AG08396 (cell line): ENCODE results near the gene WASF2.
A peak's percentile ranks its signal among the peaks of the same experiment; 100 is the strongest.
"Not testable (repeated sequence)": the region's sequence is repeated elsewhere in the genome, so short reads cannot be mapped to it uniquely, and the experiment has no call there.

Source experiments
- DNase-seq: peaks from one replicate; pipeline ENCODE4 v3.0.0; 2012; ENCODE audit warnings: low spot score, mixed read lengths

Gene WASF2

DNA sequence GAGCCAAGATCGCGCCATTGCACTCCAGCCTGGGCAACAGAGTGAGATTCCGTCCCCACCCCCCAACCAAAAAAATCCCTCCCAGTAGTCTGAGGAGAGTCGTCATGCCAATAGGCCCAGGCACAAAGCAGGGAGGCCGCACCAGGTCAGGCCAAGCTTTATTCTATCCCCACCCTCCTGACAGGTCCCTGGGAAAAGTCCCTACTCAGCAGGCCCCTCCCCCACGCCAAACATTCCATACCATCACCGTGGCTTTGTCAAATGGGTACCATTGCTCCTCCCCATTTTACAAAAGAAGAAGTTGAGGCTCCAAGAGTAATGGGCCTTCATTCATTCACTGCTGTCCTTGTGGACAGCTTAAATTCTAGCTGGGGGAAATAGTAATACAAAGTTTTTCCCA is 92.2 kb downstream of the WASF2 start:
- no peak for DNase-seq

DNA sequence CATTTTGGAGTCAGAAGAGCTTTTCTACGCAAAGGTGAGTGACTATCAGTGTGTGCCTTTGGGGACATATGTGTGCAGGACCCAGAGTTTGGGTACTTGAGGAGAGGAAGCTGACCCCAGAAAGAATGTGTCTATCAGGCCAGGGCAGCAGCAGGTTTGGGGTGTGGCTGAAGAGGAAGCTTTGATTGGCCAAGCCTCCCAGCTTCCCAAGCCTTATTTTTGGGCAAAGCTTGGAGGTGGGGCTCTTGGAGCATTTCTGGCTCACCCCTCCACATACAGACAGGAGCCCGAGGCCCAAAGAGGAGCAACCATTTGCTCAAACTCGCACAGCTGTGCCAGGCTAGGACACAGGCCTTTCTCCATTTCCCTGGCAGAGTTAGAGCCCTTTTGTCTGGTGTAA is 92.9 kb downstream of the WASF2 start:
- DNase-seq: peak; percentile 6

DNA sequence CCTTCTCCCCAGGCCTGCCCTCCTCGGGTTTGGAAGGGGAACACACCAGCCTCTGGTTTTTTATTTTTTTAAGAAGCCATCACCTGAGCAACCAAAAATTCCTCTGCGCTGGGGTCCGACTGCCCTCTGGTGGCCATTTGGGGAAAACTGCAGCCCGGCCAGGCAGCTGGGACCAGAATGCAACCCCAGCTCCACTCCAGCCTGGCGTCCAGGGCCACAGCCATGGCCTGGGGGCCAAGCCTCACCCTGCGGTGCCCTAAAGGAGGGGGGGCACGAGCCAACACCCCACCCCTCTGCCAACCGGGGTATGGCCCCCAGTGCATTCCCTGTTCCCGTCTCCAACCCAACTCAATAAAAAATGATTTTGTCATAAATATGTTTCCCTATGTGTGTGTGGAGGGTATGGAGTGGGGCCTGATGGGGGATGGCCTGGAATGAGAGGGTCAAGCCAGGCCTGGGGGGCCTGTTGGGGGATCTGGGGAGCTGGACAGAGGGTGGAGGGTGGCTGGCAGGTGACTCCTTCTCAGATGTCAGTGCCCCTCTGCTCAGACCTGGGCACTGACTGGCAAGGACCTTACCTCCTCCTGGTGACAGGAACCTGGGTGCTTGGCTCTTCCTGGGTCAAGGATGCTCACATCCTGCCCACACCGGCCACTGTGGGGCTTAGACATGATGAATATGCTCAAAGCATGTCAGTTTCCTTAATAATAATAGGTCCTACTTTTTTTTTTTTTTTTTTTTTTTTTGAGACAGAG is 94.3 kb downstream of the WASF2 start:
- peak; percentile 86 for DNase-seq

DNA sequence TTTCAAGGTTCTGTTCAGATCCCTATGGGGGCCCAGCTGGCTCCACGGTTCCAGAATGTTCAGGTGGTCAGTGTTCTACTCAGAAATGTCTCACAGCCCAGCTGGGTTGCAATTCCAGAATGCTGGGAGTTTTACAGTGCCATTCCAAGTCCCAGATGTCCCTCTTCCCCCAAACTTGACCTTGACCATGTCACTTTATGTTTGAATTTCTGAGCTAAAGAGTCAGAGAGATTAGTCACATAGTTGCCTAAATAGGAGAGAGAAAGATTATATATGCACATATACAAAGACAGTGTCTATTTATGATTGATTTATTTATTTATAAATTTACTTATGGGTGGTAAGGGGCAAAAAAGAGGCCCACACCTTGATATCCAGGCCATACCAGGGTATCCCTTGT is 95.0 kb downstream of the WASF2 start:
- DNase-seq: peak; percentile 27

DNA sequence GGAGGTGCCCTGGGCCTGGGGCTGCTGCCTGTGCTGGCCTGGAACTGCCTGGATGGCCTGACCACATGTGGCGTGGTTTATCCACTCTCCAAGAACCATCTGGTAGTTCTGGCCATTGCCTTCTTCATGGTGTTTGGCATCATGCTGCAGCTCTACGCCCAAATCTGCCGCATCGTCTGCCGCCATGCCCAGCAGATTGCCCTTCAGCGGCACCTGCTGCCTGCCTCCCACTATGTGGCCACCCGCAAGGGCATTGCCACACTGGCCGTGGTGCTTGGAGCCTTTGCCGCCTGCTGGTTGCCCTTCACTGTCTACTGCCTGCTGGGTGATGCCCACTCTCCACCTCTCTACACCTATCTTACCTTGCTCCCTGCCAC is 95.7 kb downstream of the WASF2 start:
- no peak for DNase-seq

DNA sequence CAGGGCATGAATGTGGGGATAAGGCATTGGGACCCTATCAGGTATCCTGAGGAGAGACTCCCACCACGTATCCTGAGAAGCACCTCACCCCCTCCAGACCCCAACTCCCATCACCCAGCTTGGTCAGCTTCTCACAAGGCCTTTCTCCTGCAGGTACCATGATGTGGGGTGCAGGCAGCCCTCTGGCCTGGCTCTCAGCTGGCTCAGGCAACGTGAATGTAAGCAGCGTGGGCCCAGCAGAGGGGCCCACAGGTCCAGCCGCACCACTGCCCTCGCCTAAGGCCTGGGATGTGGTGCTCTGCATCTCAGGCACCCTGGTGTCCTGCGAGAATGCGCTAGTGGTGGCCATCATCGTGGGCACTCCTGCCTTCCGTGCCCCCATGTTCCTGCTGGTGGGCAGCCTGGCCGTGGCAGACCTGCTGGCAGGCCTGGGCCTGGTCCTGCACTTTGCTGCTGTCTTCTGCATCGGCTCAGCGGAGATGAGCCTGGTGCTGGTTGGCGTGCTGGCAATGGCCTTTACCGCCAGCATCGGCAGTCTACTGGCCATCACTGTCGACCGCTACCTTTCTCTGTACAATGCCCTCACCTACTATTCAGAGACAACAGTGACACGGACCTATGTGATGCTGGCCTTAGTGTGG is 96.2 kb downstream of the WASF2 start:
- peak; percentile 5 for DNase-seq

DNA sequence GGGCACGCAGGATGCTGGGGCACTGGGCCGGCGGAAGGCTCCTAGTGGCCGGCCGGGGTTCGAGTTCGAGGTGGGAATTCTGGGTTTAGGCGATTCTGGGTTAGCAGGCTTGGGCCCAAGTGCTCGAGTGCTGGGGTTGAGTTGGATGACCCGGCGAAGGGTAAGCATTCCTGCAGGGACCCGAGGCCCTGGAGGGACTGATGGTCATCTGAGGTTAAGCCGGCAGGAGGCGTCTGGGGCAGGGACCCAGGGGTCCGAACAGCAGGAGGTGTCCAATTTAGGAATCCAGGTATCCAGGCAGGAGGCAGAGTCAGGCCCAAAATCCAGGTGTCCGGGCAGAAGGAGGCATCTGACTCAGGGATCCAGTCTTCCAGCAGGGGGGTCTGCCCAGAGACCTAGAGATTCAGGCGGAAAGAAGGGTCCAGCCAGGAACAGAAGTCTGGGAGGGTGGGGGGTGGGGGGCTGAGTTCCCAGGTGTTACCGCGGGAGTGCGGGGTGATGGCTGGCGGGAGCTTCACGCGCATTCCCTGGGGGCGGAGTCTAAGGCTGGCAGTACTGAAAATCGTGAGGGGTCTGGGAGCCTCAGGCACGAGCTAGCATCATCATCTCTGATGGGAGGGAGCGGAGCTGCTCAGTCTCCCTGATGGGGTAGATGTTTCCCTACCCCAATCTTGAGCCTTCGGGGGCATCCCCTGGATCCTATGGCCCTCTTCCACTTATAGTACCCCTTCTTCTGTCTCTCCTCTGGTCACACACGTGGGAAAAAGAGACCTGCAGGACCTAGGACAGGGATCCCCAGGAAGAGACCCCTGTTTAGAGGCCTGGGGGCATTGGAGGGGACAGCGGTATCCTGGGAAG is 97.0 kb downstream of the WASF2 start:
- DNase-seq: no peak

DNA sequence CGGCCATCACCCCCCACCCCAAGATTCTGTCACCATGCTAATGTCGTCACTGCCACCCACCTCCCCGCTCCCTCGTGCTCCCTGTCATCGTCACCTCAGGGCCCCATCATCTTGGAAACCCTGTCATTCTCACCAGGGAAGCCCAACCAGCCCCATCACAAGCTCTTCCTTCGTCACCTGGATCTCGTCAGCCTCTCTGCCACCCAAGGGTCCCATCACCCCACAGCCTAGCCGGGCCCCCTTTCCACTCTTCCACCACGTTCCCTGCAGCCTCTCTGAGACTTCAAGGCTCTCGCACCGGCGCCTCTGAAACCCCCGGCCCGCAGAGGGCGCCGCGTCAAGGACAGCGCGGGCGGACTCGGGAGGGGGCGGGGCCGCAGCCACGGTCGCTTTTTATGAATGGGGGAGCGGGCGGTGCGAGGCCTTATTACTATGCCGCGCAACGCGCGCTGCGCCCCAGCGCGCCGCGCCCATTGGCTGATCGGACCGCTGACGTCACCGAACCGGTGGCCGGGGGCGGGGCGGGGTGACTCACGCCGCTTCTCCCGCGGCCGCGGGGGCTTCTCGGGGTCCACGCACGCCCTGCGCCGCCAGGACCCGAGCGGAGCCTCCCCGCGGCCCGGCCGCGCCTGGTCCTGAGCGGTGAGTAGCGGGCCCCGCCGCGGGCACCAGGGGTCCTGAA is 97.7 kb downstream of the WASF2 start, which contains the start of gene GPR3:
GPR3 (plus strand) TSS at position 527 of the 682 bp plus-strand sequence. CDS start 1,177 bp downstream, outside the sequence.
- peak; percentile 98 for DNase-seq

DNA sequence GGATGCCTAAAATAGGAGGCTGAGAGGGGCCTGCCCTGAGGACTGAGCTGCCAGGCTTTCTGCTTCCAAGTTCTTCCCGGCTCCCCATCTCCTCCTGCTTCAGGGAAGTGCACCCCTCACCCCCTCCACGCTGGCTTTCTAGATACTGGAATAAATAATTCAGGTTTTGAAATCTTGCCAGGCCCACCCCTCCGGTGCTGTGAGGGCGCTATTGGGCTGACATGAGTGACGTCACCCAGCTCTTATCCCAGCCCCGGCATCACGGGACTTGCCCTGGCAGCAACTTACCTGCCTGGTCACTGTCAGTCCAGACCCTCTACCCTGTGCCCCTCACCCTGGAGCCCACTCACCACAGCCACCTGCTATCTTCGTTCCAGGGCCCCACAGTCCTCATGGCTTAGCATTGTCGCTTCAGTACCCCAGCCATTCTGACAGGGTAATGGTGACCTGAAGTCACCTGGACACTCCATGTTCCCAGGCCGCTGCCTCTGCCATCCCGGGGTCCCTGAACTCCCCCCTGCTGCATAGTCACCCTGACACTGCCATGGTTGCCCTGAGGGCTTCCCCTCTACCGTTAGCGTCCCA is 98.4 kb downstream of the WASF2 start:
- peak; percentile 72 for DNase-seq

DNA sequence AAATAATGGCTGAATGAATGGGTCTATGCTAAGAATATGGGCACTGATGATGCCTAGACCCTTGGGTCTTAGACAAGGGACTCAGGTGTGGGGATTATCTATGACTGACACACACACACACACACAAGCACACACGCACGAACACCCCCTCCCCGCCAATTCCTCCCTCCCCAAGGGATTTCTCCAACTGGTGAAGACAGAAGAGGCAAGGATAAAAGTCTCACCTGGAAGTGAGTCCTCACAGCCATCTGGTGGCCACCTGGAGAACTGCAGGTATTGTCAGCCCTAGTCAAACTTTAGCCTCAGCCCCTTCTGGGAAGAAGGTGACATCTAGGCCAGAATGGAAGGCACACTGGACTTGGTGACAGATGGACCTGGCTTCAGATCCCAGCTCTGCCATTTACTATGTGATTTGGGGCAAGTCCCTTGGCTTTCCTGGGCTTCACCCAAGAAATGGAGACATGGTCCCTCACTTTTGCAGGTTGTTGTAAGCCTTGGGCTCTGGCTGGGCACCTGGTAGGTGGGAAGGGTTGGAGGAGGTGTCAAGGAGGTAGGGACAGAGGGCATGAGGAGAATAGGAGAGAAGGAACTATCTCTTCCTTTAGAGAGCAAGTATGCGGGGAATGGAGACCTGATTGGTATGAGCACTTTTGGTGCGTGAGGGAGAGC is 101.5 kb downstream of the WASF2 start:
- DNase-seq: no peak

DNA sequence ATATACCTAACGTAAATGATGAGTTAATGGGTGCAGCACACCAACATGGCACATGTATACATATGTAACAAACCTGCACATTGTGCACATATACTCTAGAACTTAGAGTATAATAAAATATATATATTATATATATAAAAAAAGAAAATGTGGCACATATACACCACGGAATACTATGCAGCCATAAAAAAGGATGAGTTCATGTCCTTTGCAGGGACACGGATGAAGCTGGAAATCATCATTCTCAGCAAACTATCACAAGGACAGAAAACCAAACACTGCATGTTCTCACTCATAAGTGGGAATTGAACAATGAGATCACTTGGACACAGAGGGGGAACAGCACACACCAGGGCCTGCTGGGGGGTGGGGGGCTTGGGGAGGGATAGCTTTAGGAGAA is 105.2 kb downstream of the WASF2 start:
- DNase-seq: not testable (repeated sequence)

DNA sequence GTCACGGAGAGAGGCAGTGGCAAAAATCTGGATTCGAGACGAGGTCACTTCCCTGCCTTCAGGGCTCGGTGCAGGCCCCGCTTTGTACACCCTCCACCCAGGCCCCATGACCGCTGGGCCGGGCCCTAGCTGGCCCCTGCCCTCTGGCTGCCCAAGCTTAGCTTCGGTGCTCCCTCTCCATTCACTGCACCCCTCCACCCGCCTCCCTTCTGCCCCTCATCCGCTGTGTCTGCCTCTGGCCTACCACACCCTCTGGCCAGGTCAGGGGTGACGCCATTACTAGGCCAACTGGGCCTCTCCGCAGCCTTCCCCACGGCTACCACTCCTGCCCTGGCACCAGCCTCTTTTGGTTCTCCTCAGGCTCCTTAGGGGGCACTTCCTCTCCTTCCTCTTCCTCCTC is 106.3 kb downstream of the WASF2 start:
- no peak for DNase-seq

DNA sequence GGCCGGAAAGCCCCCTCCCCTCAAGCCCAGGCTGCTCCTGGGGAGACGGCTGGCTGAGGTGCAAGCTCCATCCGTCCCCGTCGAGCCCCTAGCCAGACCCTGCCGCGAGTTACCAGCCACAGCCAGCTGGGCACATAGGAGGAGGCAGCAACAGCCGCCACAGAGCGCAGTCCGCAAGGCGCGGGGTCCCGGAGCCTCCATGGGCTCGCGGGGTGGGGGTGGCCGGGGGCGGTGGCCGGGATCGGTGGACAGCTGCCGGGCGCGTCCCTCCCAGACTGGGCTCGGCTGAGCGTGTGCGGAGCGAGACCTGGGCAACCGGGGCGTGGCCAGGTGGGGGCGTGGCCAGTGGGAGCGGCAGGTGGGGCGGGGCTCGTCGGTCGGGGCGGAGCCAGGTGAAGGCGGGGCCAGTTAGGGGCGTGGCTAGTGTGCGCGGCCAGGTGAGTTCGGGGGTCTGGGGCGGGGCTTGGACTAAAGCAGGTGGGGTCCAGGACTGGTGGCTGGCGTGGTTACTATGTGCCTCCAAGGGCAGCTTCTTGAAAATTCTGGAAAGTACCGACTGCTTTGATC is 106.8 kb downstream of the WASF2 start, which contains the start of gene CD164L2:
CD164L2 (minus strand) TSS at position 295 of the 567 bp plus-strand sequence; CDS start at position 201, 94 bp downstream.
- DNase-seq: no peak

DNA sequence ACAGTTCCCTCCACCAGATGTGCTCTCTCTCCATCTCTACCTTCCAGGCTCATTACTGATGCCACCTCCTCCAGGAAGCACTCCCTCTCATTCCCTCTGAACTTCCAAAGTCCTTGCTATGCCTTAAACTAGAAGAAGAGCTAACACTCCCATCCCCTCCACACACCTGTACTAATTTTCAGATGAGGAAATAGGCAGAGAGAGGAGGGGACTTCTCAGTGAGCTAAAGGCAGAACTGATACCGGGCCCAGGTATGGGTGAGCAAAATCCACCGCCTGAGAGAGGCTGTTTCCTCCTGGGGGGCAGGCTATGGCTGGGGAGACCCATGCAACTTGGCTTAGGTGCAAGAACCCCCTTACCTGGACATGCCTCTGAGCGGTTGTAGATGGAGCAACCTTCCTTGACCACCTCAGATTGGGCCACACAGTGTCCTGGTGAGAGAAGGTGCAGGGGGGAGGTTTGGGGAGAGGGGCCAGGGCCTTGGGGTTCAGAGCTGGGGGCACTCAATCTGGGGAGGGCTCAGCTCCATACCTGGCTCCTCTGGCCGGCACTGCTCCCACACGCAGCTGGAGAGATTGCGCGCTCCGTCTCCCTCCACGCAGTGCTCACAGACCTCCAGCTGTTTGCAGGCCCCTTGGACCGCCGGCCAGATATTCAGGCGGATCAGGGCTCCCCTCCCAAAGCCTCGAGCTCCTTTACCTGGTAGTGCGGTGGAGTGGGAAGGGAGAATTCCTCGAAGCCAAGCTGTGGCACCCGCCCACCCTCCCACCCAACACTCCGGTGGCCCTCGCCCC is 107.8 kb downstream of the WASF2 start:
- DNase-seq: no peak

DNA sequence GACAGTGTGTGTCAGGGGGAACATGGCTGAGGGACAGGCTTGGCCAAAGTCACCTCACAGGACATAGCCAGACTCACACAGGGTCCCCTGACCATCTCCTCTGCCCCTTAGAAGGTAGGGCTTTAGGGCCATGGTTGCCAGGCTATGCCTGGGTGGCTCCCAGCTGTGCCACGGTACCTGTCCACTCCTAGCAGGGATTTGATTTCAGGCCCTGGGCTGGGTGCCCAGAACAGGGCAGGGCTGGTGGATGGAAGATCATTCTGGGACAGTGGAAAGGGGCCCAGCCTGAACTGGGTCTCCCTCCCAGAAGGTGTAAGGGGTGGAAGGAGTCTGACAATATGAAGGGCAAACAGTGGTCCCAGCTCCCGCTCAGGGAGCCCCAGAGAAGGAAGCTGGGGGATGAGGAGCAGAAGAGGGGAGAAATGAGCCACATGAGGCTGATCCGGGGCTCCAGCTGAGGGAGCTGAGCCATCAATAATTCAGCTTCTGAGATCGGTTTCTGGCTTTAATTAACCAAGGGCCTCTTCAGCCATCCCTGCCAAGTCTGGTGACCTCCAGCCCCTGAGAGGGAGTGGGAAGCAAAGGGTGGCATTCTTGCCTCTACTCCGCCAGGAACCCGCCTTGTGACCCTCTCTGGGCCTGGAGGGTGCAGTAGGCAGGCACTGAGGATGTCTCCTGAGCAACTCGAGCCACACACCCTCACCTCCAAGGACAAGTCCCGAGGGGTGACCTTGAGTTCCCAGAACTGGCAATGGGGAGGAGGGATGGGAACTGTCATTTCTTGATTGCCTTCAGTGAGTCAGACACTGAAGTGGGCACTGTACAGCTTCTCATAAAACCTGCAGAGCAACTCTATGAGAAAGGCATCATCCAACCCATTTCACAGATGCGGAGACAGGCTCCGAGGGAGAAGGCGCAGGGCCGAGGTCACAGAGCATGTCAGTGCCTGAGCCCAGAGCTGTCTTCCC is 108.9 kb downstream of the WASF2 start:
- DNase-seq: no peak

DNA sequence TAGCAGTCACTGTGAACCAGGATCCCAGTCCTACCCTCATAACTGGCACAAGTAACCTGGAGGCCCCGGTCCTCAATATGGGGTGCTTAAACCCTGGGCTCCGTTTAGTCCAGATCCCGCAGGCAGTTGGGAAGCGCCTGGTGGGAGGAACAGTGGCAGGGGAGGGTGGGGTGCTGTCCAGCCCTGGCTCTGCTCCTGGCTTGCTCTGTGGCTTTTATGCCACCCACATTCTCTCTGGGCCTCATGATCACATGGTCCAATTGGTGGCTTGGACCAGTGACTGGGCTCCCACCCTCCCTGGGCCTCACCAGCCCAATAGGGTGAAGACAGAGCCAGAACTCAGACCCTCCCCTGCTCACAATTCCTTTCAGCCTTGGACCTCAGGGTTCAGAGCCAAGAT is 109.7 kb downstream of the WASF2 start:
- no peak for DNase-seq

DNA sequence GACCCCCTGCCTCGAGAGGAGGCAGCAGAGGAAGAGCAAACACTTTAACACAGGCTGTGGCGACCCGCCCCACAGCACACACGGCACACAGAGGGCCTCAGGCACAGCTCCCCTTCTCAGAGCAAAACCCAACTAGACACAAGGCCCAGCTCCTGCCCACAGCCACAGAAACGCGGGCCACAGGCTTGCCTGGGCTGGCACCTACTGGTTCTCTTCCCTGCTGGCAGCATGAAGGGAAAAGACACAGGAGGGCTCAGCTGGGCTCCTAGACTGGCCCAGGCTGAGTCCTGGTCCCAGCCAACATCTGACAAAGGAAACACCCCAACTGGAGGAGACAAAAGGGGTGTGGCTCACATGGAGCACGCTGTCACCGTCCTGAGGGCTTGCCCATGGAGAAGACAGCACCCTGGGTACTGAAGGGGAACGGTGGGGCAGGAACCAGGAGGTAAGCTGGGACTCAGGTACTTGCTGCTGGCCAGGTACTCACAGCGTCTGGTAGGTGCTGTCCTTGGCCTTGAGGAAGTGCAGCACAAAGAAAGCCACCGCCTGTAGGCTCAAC is 110.3 kb downstream of the WASF2 start:
- no peak for DNase-seq

DNA sequence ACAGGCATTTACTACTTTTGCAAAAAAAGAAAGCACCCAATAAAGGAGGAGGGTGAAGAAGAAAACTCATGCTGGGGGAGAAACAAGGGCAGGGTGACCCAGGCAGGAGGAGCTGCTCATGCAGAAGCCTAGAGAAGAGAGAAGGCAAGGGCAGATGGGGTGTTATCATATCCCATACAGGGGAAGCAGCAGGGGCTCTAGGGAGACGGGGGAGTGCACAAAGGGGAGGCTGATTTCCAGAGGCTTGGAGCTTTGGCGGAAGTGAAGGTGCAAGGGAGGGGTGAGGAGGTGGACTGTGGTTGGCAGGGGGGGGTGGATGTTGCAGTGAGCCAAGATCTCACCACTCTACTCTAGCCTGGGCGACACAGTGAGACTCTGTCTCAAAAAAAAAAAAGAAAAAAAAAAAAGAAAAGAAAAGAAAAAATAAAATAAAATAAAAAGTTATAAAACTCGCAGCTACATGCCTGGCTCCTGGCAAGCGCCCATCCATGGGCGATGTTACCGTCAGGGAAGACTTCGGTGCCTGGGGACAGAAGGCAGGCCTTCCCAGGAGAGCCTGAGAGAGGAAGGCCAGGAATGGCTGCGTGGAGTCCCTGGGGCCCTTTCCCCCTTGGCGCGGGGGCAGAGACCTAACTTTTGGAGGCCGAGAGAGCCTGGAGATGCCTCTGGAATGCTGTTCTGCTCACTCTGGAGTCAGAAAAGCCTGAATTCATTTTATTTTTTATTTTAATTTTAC is 112.0 kb downstream of the WASF2 start:
- DNase-seq: no peak
